ENCODE measurements around the gene SLC35B3. TPM values are rescaled to one million over a fixed set of nuclear protein-coding genes. Genes with fewer than 3 reads are reported as not detected.

Gene SLC35B3
- total RNA-seq, 1 experiment from 2014 or later = 8.6 TPM

DNA sequence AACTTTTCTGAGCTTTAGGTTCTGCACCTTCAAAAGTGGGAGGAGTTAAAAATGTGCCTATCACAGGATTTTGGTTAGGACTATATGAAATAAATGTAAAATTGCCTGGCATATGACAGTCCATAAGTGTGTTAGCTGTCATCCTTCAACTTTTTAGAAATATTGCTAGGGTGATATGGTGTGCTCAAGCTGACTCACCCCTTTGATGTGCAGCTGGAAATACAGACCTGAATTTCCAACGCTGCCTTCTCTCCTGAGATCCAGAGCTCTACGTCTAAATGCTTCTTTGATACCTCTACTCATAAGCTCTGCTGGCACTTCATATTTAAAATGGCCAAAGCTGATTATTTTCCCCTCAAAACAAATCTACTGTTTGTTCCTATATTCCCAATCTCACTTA is 2.7 kb downstream of the SLC35B3 start (continued):
- TF ChIP-seq, protein P1, sequence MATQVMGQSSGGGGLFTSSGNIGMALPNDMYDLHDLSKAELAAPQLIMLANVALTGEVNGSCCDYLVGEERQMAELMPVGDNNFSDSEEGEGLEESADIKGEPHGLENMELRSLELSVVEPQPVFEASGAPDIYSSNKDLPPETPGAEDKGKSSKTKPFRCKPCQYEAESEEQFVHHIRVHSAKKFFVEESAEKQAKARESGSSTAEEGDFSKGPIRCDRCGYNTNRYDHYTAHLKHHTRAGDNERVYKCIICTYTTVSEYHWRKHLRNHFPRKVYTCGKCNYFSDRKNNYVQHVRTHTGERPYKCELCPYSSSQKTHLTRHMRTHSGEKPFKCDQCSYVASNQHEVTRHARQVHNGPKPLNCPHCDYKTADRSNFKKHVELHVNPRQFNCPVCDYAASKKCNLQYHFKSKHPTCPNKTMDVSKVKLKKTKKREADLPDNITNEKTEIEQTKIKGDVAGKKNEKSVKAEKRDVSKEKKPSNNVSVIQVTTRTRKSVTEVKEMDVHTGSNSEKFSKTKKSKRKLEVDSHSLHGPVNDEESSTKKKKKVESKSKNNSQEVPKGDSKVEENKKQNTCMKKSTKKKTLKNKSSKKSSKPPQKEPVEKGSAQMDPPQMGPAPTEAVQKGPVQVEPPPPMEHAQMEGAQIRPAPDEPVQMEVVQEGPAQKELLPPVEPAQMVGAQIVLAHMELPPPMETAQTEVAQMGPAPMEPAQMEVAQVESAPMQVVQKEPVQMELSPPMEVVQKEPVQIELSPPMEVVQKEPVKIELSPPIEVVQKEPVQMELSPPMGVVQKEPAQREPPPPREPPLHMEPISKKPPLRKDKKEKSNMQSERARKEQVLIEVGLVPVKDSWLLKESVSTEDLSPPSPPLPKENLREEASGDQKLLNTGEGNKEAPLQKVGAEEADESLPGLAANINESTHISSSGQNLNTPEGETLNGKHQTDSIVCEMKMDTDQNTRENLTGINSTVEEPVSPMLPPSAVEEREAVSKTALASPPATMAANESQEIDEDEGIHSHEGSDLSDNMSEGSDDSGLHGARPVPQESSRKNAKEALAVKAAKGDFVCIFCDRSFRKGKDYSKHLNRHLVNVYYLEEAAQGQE (IDR thresholded peaks at IDR 0.05; ENCODE audit: low read depth) = no peak
- no peak for TF ChIP-seq EZH2phosphoT487 (IDR thresholded peaks at IDR 0.05; ENCODE audit: borderline replicate concordance)

DNA sequence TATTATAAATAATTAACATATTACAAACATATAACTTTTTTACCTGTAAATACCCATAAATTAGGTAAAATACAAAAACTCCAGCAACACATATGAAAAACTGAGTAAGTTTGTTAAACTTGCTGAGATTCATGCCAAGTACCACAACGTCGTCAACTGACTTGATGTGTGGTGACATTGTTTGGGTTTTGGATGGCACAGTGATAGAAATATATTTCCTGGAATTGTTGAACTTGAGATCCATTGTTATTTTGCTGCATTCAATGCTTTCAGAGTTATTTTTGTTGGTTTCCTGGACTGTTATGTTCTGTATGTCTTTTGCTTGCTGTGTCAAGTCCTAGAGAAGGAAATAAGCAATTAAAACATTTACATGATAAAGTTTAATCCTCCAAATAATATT is 5.5 kb downstream of the SLC35B3 start:
- no peak for ATAC-seq
- RAD21 ChIA-PET (ENCODE audit: low non-redundant PET in 1 of 2, low total read pairs in 2 of 2, uncharacterized antibody in 2 of 2, unreplicated experiment in 2 of 2) = no interaction called here
- no peaks in the 10 kb centered on the region for H3K9me2 ChIP-seq (ENCODE audit: insufficient read depth)
- peaks cover 2 to 6% of the 10 kb centered on the region in 2 experiments; a peak in 2 of 4 replicates for H3K4me1 ChIP-seq (ENCODE audit: control insufficient read depth in 1 of 2, insufficient read depth in 2 of 2, low read length in 2 of 2)
- H3K79me2 ChIP-seq (ENCODE audit: insufficient read depth, low read length) = peaks cover 24% of the 10 kb centered on the region
- no TSS peak for BruUV-seq (replicated peaks)
- intact Hi-C loops (cut with micrococcal nuclease) = no loop called here
- CTCF ChIA-PET = no interaction called here
- H3K9me3 ChIP-seq (ENCODE audit: control insufficient read depth in 1 of 2, insufficient read depth in 1 of 2, low read depth in 1 of 2, low read length in 2 of 2) = no peaks in the 10 kb centered on the region
- no peak overlapping the region for H3K4me3 ChIP-seq (replicated peaks in 1 of 2; ENCODE audit: low read depth in 1 of 2, low read length in 2 of 2)
- H3K27ac ChIP-seq (ENCODE audit: low read depth, low read length) = no peak overlapping the region
- POLR2A ChIA-PET = no interaction called here
- no peak overlapping the region for H3K9ac ChIP-seq (ENCODE audit: low read length)
- no peaks in the 10 kb centered on the region for H3K27me3 ChIP-seq (ENCODE audit: insufficient read depth, low read length)
- no peak overlapping the region for H2AFZ ChIP-seq (ENCODE audit: low read depth, low read length, poor library complexity, severe bottlenecking)
- no peak for DNase-seq (ENCODE audit: low read depth, low spot score)
- no peaks in the 10 kb centered on the region for H4K20me1 ChIP-seq (ENCODE audit: insufficient read depth)
- no peak overlapping the region for H3K4me2 ChIP-seq (ENCODE audit: low read length)
- peaks cover 0 to 2% of the 10 kb centered on the region in 2 experiments; a peak in 1 of 4 replicates for H3K36me3 ChIP-seq (ENCODE audit: control insufficient read depth in 1 of 2, insufficient read depth in 2 of 2, low read length in 2 of 2)
- TF ChIP-seq CBX3 (IDR thresholded peaks at IDR 0.05; ENCODE audit: low read depth) (no peak), EZH2phosphoT487 (IDR thresholded peaks at IDR 0.05; ENCODE audit: borderline replicate concordance) (no peak), JUND (IDR thresholded peaks at IDR 0.05) (no peak), POLR2AphosphoS5 (IDR thresholded peaks at IDR 0.05; ENCODE audit: low read depth, low read length) (no peak), POLR2A (IDR thresholded peaks at IDR 0.05; ENCODE audit: borderline replicate concordance, extremely low read depth, insufficient read depth, insufficient read length) (no peak), YY1 (IDR thresholded peaks at IDR 0.05; ENCODE audit: extremely low read depth, insufficient replicate concordance, low read depth, low read length) (no peak), RAD21 (IDR thresholded peaks at IDR 0.05; ENCODE audit: low read depth) (no peak), SIN3A (IDR thresholded peaks at IDR 0.05; ENCODE audit: low read depth) (no peak), SRF (IDR thresholded peaks at IDR 0.05; ENCODE audit: low read depth) (no peak), FOSL1 (IDR thresholded peaks at IDR 0.05; ENCODE audit: low read depth) (no peak), CEBPB (IDR thresholded peaks at IDR 0.05; ENCODE audit: low read depth) (no peak), ELF1 (IDR thresholded peaks at IDR 0.05; ENCODE audit: borderline replicate concordance, low read depth) (no peak)
- TF ChIP-seq, protein P1 (IDR thresholded peaks at IDR 0.05; ENCODE audit: low read depth) = no peak
- TF ChIP-seq, protein P2, sequence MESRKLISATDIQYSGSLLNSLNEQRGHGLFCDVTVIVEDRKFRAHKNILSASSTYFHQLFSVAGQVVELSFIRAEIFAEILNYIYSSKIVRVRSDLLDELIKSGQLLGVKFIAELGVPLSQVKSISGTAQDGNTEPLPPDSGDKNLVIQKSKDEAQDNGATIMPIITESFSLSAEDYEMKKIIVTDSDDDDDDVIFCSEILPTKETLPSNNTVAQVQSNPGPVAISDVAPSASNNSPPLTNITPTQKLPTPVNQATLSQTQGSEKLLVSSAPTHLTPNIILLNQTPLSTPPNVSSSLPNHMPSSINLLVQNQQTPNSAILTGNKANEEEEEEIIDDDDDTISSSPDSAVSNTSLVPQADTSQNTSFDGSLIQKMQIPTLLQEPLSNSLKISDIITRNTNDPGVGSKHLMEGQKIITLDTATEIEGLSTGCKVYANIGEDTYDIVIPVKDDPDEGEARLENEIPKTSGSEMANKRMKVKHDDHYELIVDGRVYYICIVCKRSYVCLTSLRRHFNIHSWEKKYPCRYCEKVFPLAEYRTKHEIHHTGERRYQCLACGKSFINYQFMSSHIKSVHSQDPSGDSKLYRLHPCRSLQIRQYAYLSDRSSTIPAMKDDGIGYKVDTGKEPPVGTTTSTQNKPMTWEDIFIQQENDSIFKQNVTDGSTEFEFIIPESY (IDR thresholded peaks at IDR 0.05; ENCODE audit: extremely low read depth, insufficient replicate concordance, low read length) = no peak
- TF ChIP-seq, protein P3, sequence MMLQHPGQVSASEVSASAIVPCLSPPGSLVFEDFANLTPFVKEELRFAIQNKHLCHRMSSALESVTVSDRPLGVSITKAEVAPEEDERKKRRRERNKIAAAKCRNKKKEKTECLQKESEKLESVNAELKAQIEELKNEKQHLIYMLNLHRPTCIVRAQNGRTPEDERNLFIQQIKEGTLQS (IDR thresholded peaks at IDR 0.05) = no peak
- TF ChIP-seq, protein P4, sequence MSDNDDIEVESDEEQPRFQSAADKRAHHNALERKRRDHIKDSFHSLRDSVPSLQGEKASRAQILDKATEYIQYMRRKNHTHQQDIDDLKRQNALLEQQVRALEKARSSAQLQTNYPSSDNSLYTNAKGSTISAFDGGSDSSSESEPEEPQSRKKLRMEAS (IDR thresholded peaks at IDR 0.05) = no peak
